Natural killer cell (primary cell): ENCODE measurements around the gene PAXIP1. TPM values are rescaled to one million over a fixed set of nuclear protein-coding genes. Genes with fewer than 3 reads are reported as not detected.

Experiments
- ATAC-seq, 3 donors: fragments of 150-1000 bp in 2 of 3; fragments of 200-7000 bp in 1 of 3; cut with Tn5 transposase; 1 replicate in 1 of 3; 2 replicates in 2 of 3; pipeline ENCODE4 v1.10.0; 2021; ENCODE audit warnings: mild to moderate bottlenecking in 2 of 3, moderate library complexity in 2 of 3
- DNase-seq, 2 donors: peaks; one replicate each; pipeline versions ENCODE4 v3.0.0 to v3.0.0-alpha.2; 2013 to 2021; ENCODE audit warnings: mixed read lengths in 1 of 2
- H3K27ac ChIP-seq: one replicate; pipeline ENCODE4 v1.5.1; 2013; ENCODE audit warnings: mild to moderate bottlenecking, low read length
- H3K27me3 ChIP-seq: one replicate; pipeline ENCODE4 v1.6.1; 2013; ENCODE audit warnings: low read length; ENCODE audit not compliant: control insufficient read depth, insufficient read depth
- H3K36me3 ChIP-seq: one replicate; pipeline ENCODE4 v1.6.1; 2013; ENCODE audit warnings: low read length; ENCODE audit not compliant: control insufficient read depth, insufficient read depth
- H3K4me1 ChIP-seq: one replicate; pipeline ENCODE4 v1.6.1; 2013; ENCODE audit warnings: low read length; ENCODE audit not compliant: control insufficient read depth, insufficient read depth
- H3K4me3 ChIP-seq: one replicate; pipeline ENCODE4 v1.5.1; 2013; ENCODE audit warnings: low read length
- H3K9me3 ChIP-seq: one replicate; pipeline ENCODE4 v1.6.1; 2013; ENCODE audit warnings: low read length; ENCODE audit not compliant: control insufficient read depth, insufficient read depth
- H3K27ac Mint-ChIP-seq, 2 donors: one replicate each; pipeline ENCODE4 v1.8.0; 2022; ENCODE audit warnings: mild to moderate bottlenecking in 2 of 2, mixed read lengths in 2 of 2, moderate library complexity in 1 of 2
- H3K27me3 Mint-ChIP-seq, 2 donors: one replicate each; pipeline ENCODE4 v1.8.0; 2022; ENCODE audit warnings: low read depth in 2 of 2, mixed read lengths in 2 of 2
- H3K36me3 Mint-ChIP-seq: one replicate; pipeline ENCODE4 v1.8.0; 2022; ENCODE audit warnings: mixed read lengths
- H3K4me1 Mint-ChIP-seq, 2 donors: one replicate each; pipeline ENCODE4 v1.8.0; 2022; ENCODE audit warnings: mixed read lengths in 2 of 2
- H3K4me3 Mint-ChIP-seq: one replicate; pipeline ENCODE4 v1.8.0; 2022; ENCODE audit warnings: mild to moderate bottlenecking, moderate library complexity, mixed read lengths
- H3K9me3 Mint-ChIP-seq, 2 donors: one replicate each; pipeline ENCODE4 v1.8.0; 2022; ENCODE audit warnings: mixed read lengths in 2 of 2
- WGBS: methylation state at CpG from one replicate; pipeline ENCODE4 v1.1.7; 2013; ENCODE audit warnings: missing lambda C conversion rate; ENCODE audit not compliant: insufficient coverage; 5-methylcytosine and 5-hydroxymethylcytosine counted together
- intact Hi-C: fragments of 100-400 bp; cut with micrococcal nuclease; formaldehyde crosslinking; loops from one replicate; pipeline ENCODE4 v1.14.2; 2022
- total RNA-seq, 4 donors: library from RNA; stranded (reverse); fragments of 120-200 nt in 1 of 4; gene quantifications; one replicate each; pipeline versions ENCODE4 v1.2.3 to v1.2.4, GENCODE V29; 2013 to 2022
- TF ChIP-seq, protein P1 (sequence below): fragments of 200-600 bp; IDR thresholded peaks from one replicate; pipeline ENCODE4 v1.8.0; 2022; ENCODE audit warnings: antibody characterized with exemption

The PAXIP1 gene
- total RNA-seq, 3 donors from 2014 or later (not counting 1 experiment from before 2014, with no cell fraction given), result 8.7 to 13.8 (median 11.2) TPM

DNA sequence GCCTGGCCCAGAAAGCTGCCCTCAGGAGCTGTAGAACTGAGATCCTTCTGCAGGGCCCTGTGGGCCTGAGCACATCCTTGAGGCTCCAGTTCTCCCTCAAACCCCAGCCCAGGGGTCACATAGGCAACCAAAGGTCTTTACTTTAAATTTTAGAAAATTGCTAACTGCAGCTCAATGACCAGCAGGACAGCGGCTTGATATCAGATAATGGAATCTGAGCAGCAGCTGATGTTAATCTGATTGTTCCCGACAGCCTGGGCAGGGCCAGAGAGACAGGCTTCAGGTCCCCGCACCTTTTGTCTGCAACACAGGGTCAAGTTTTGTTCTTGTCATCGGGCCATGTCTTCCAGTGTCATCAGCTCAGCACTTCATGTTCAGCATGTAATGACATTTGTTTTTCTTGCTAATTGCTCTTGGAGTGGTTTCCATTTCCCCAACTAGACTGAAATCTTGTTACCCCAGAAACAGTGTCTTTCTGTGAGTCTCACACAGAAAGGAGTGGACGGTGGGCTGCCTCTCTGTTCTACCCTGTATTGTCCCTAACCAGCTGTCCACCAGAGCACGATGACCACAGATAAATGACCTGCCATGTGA lies 91.0 kb downstream of the PAXIP1 start:
- WGBS, result 86% methylated on average over 6 of the region's 6 CpGs
- Histone ChIP-seq H3K4me3 (no peak overlapping the region), H3K9me3 (peaks cover 2% of the 10 kb centered on the region), H3K27ac (no peak overlapping the region), H3K4me1 (peaks cover 21% of the 10 kb centered on the region), H3K27me3 (peaks cover 5% of the 10 kb centered on the region), H3K36me3 (no peaks in the 10 kb centered on the region)
- H3K4me1 Mint-ChIP-seq, result peaks cover 0 to 4% of the 10 kb centered on the region in 2 donors
- intact Hi-C loops, result loop anchor here (2.0 to 5.0 kb wide), 2 partner anchors 41 to 435 kb away; no protein-coding TSS in a partner anchor
- TF ChIP-seq, protein P1, sequence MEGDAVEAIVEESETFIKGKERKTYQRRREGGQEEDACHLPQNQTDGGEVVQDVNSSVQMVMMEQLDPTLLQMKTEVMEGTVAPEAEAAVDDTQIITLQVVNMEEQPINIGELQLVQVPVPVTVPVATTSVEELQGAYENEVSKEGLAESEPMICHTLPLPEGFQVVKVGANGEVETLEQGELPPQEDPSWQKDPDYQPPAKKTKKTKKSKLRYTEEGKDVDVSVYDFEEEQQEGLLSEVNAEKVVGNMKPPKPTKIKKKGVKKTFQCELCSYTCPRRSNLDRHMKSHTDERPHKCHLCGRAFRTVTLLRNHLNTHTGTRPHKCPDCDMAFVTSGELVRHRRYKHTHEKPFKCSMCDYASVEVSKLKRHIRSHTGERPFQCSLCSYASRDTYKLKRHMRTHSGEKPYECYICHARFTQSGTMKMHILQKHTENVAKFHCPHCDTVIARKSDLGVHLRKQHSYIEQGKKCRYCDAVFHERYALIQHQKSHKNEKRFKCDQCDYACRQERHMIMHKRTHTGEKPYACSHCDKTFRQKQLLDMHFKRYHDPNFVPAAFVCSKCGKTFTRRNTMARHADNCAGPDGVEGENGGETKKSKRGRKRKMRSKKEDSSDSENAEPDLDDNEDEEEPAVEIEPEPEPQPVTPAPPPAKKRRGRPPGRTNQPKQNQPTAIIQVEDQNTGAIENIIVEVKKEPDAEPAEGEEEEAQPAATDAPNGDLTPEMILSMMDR, result no peak
- no peak overlapping the region for H3K4me3 Mint-ChIP-seq
- no peak for DNase-seq
- peaks cover 9 to 23% of the 10 kb centered on the region in 2 donors for H3K27me3 Mint-ChIP-seq
- H3K9me3 Mint-ChIP-seq, result peaks cover 2 to 4% of the 10 kb centered on the region in 2 donors
- ATAC-seq, result no peak
- H3K36me3 Mint-ChIP-seq, result no peaks in the 10 kb centered on the region
- H3K27ac Mint-ChIP-seq, result no peak overlapping the region

DNA sequence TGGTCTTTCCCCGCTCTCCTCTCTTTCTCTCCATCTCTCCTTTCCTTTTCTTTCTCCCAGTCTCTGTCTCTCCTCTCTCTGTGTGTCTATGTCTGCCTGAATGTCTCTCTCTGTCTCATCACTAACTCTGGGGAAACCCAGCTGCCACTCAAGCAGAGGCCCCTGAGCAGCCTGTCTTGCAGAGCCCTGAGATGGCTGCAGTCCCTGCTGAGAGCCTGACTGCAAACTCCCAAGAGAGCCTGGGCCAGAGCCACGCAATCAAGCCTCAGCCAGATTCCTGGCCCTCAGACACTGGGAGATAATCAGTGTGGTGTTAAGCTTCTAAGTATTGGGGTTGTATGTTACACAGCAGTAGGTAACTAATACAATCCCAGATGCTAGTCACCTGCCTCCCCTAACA lies 91.5 kb downstream of the PAXIP1 start:
- H3K4me1 Mint-ChIP-seq, result peaks cover 0 to 4% of the 10 kb centered on the region in 2 donors
- H3K36me3 ChIP-seq, result no peaks in the 10 kb centered on the region
- peaks cover 9 to 23% of the 10 kb centered on the region in 2 donors for H3K27me3 Mint-ChIP-seq
- no peak overlapping the region for H3K4me3 ChIP-seq
- 88% methylated on average over 2 of the region's 2 CpGs for WGBS
- H3K9me3 ChIP-seq, result peaks cover 2% of the 10 kb centered on the region
- DNase-seq (no peak), ATAC-seq (no peak)
- peaks cover 2 to 4% of the 10 kb centered on the region in 2 donors for H3K9me3 Mint-ChIP-seq
- TF ChIP-seq, protein P1, result no peak
- H3K27ac Mint-ChIP-seq, result no peak overlapping the region
- no peaks in the 10 kb centered on the region for H3K36me3 Mint-ChIP-seq
- H3K4me3 Mint-ChIP-seq, result no peak overlapping the region
- no peak overlapping the region for H3K27ac ChIP-seq
- intact Hi-C loops, result loop anchor here (5.0 kb wide), 1 partner anchor 436 kb away; no protein-coding TSS in a partner anchor
- H3K27me3 ChIP-seq, result peaks cover 5% of the 10 kb centered on the region
- H3K4me1 ChIP-seq, result peaks cover 21% of the 10 kb centered on the region

DNA sequence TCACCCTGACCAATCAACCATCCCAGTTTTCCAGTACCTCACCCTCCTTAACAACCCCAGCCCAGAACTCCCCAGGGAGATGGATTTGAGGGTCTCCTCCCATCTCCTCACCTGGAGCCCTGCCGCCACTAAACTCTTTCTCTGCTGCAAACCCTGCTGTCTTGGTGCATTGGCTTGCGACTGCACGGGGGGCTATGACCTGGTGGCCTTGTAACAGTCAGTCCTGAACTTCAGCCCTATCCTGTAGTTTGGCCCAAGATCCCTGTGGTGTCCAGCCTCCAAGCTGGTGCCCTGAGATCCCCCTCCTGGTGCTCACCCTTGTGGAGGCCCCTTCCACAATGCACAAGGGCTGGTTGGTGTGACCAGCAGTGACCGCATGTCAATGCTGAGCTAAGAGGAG lies 91.9 kb downstream of the PAXIP1 start:
- H3K9me3 ChIP-seq, result peaks cover 2% of the 10 kb centered on the region

More for the DNA sequence above, 91.9 kb downstream of the PAXIP1 start:
- WGBS, result 99% methylated on average over 3 of the region's 4 CpGs
- TF ChIP-seq, protein P1, result no peak
- no peak for ATAC-seq
- Mint-ChIP-seq H3K27me3 (peaks cover 6 to 20% of the 10 kb centered on the region in 2 donors), H3K36me3 (no peaks in the 10 kb centered on the region), H3K4me1 (peaks cover 0 to 4% of the 10 kb centered on the region in 2 donors), H3K27ac (no peak overlapping the region), H3K9me3 (peaks cover 2 to 4% of the 10 kb centered on the region in 2 donors), H3K4me3 (no peak overlapping the region)
- no peak for DNase-seq
- H3K27me3 ChIP-seq, result peaks cover 5% of the 10 kb centered on the region
- H3K36me3 ChIP-seq, result no peaks in the 10 kb centered on the region
- intact Hi-C loops, result loop anchor here (5.0 kb wide), 1 partner anchor 436 kb away; no protein-coding TSS in a partner anchor
- H3K27ac ChIP-seq, result no peak overlapping the region
- H3K4me3 ChIP-seq, result no peak overlapping the region
- peaks cover 21% of the 10 kb centered on the region for H3K4me1 ChIP-seq
